HepG2 (cell line): ENCODE data around the gene FAM219A. TPM values are rescaled to one million over a fixed set of nuclear protein-coding genes. Genes with fewer than 3 reads are reported as not detected.

ENCODE experiments used
- EP300 ChIP-seq, 3 experiments: sonication (generic) in 1 of 3; formaldehyde crosslinking in 1 of 3; IDR thresholded peaks; 2 replicates each; pipeline versions ENCODE4 v1.5.1 to v1.6.1; 2011 to 2020; ENCODE audit warnings: low read depth in 2 of 3, low read length in 2 of 3, borderline replicate concordance in 1 of 3, improper control_type of control experiment in 1 of 3, mild to moderate bottlenecking in 1 of 3, missing genetic modification reagents in 1 of 3, moderate library complexity in 1 of 3
- GATAD2A ChIP-seq: IDR thresholded peaks from 2 replicates; pipeline ENCODE4 v1.6.1; 2016
- HCFC1 ChIP-seq: fragments of 150-350 bp; IDR thresholded peaks from 2 replicates; pipeline ENCODE4 v1.6.1; 2014; ENCODE audit warnings: low read depth, low read length
- HOXA3 ChIP-seq: sonication (generic); formaldehyde crosslinking; IDR thresholded peaks from 2 replicates; pipeline ENCODE4 v1.5.0; 2020; ENCODE audit warnings: missing genetic modification reagents
- MED1 ChIP-seq: sonication (generic); formaldehyde crosslinking; IDR thresholded peaks from 2 replicates; pipeline ENCODE4 v1.4.0; 2020; ENCODE audit warnings: missing genetic modification reagents
- MYC ChIP-seq: sonication (generic); formaldehyde crosslinking; IDR thresholded peaks from 2 replicates; pipeline ENCODE4 v1.9.0; 2021; ENCODE audit warnings: missing genetic modification reagents, borderline replicate concordance
- POLR2G ChIP-seq: fragments of 200-400 bp; formaldehyde crosslinking; IDR thresholded peaks from 2 replicates; pipeline ENCODE4 v1.6.1; 2018; ENCODE audit warnings: mild to moderate bottlenecking, low read depth, low read length, moderate library complexity
- SP1 ChIP-seq, 2 experiments: fragments of 450-650 bp in 1 of 2; sonication (generic) in 1 of 2; formaldehyde crosslinking in 1 of 2; IDR thresholded peaks; 2 replicates each; pipeline versions ENCODE4 v1.4.0 to v1.6.1; 2016 to 2020; ENCODE audit warnings: missing genetic modification reagents in 1 of 2
- STAG1 ChIP-seq: sonication (generic); formaldehyde crosslinking; IDR thresholded peaks from 2 replicates; pipeline ENCODE4 v1.4.0; 2020; ENCODE audit warnings: missing genetic modification reagents
- ZBTB42 ChIP-seq: sonication (generic); formaldehyde crosslinking; IDR thresholded peaks from 2 replicates; pipeline ENCODE4 v1.5.0; 2020; ENCODE audit warnings: mild to moderate bottlenecking, missing genetic modification reagents
- ZNF331 ChIP-seq: sonication (generic); formaldehyde crosslinking; IDR thresholded peaks from 2 replicates; pipeline ENCODE4 v1.4.0; 2020; ENCODE audit warnings: missing genetic modification reagents
- ZNF33B ChIP-seq: sonication (generic); formaldehyde crosslinking; IDR thresholded peaks from 2 replicates; pipeline ENCODE4 v1.5.1; 2020; ENCODE audit warnings: mild to moderate bottlenecking, missing genetic modification reagents
- ZNF460 ChIP-seq: sonication (generic); formaldehyde crosslinking; IDR thresholded peaks from 2 replicates; pipeline ENCODE4 v1.5.1; 2020; ENCODE audit warnings: missing genetic modification reagents, mild to moderate bottlenecking, borderline replicate concordance
- ZNF570 ChIP-seq: sonication (generic); formaldehyde crosslinking; IDR thresholded peaks from 2 replicates; pipeline ENCODE4 v1.4.0; 2020; ENCODE audit warnings: mild to moderate bottlenecking, missing genetic modification reagents, borderline replicate concordance
- ZNF614 ChIP-seq: IDR thresholded peaks from 2 replicates; pipeline ENCODE4 v1.6.1; 2018; ENCODE audit warnings: missing biosample characterization, missing genetic modification reagents, inconsistent platforms, borderline replicate concordance
- ZSCAN21 ChIP-seq: sonication (generic); formaldehyde crosslinking; IDR thresholded peaks from 2 replicates; pipeline ENCODE4 v1.8.0; 2022; ENCODE audit warnings: mild to moderate bottlenecking, missing genetic modification reagents, moderate library complexity, borderline replicate concordance
- polyA plus RNA-seq, 8 experiments: library from polyadenylated mRNA; depleted of rRNA in 3 of 8; stranded (reverse) in 7 of 8; unstranded in 1 of 8; fragments of >200 nt; fragmentation: Illumina TruSeq in 4 of 8; extraction: Trizol in 4 of 8; gene quantifications; 2 replicates each; pipeline versions ENCODE4 v1.2.1 to v1.2.3, GENCODE V29; 2011 to 2016; ENCODE audit warnings: low read depth in 4 of 8, missing spikeins in 1 of 8, mixed read lengths in 1 of 8; ENCODE audit not compliant: insufficient read depth in 1 of 8
- total RNA-seq, 5 experiments: library from RNA; depleted of rRNA; stranded (reverse); fragments of >200 nt; fragmentation: Illumina TruSeq; extraction: Trizol; gene quantifications; 2 replicates each; pipeline ENCODE4 v1.2.3, GENCODE V29; 2016; ENCODE audit warnings: low read depth in 1 of 5
- TF ChIP-seq, protein P1 (sequence below): sonication (generic); formaldehyde crosslinking; IDR thresholded peaks from 2 replicates; pipeline ENCODE4 v1.4.0; 2020; ENCODE audit warnings: low read depth, missing genetic modification reagents
- TF ChIP-seq, protein P2 (sequence below): sonication (generic); formaldehyde crosslinking; IDR thresholded peaks from 2 replicates; pipeline ENCODE4 v1.4.0; 2020; ENCODE audit warnings: missing genetic modification reagents
- TF ChIP-seq, protein P3 (sequence below): sonication (generic); formaldehyde crosslinking; IDR thresholded peaks from 2 replicates; pipeline ENCODE4 v1.8.1; 2023; ENCODE audit warnings: missing genetic modification reagents, inconsistent platforms, borderline replicate concordance
- TF ChIP-seq, protein P4 (sequence below): sonication (generic); formaldehyde crosslinking; IDR thresholded peaks from 2 replicates; pipeline ENCODE4 v1.8.0; 2022; ENCODE audit warnings: mild to moderate bottlenecking, missing genetic modification reagents, borderline replicate concordance

Gene FAM219A
- total and polyA plus RNA-seq, 2 of the 13 experiments (the other 11 are each of a cell fraction or from before 2014, with no cell fraction given): 3.9 to 6.4 TPM

DNA sequence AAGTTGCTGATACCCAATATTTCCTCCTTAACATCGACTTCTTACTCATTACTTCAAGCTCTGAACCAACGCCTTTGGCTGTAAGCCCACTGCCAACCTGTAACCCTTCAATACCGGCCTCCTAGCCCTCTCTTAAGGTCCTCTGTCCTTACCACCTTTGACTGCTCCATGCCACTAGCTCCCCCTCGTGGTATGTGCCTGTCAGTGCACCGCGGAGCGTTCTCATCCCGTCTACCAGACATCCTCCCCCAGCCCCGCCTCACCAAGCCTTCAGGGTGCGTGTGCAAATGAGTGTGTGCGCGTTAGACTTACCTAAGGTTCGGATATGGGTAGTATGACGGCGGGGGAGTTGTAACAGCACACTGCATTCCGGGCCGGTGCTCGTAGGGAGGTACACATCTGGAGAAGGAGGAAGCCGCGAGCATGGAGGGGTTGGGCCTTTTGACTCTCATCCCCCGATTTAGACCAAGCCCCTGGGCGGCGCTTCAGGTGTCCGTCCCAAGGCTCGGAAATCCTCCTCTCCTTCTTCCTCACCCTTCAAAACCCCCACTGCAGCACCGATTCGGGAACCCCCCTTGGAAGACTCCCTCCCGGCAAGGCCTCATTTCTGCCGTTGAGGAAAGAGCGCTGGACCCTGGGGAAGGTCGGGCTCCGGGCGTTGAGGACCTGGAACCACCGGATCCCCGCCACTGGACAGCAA, 78.9 kb downstream of the FAM219A start (continued):
- 0 out of 2 replicates have a peak, but pooled peaks have one; percentile 29 for TF ChIP-seq ZNF331 (CRISPR knock-in tag)
- TF ChIP-seq ZNF460 (CRISPR knock-in tag): no peak
- TF ChIP-seq MED1 (CRISPR knock-in tag): peak; percentile 37; the same call in 1 of the 2 replicates
- TF ChIP-seq GATAD2A (CRISPR knock-in tag): peak; percentile 68
- TF ChIP-seq, protein P1, sequence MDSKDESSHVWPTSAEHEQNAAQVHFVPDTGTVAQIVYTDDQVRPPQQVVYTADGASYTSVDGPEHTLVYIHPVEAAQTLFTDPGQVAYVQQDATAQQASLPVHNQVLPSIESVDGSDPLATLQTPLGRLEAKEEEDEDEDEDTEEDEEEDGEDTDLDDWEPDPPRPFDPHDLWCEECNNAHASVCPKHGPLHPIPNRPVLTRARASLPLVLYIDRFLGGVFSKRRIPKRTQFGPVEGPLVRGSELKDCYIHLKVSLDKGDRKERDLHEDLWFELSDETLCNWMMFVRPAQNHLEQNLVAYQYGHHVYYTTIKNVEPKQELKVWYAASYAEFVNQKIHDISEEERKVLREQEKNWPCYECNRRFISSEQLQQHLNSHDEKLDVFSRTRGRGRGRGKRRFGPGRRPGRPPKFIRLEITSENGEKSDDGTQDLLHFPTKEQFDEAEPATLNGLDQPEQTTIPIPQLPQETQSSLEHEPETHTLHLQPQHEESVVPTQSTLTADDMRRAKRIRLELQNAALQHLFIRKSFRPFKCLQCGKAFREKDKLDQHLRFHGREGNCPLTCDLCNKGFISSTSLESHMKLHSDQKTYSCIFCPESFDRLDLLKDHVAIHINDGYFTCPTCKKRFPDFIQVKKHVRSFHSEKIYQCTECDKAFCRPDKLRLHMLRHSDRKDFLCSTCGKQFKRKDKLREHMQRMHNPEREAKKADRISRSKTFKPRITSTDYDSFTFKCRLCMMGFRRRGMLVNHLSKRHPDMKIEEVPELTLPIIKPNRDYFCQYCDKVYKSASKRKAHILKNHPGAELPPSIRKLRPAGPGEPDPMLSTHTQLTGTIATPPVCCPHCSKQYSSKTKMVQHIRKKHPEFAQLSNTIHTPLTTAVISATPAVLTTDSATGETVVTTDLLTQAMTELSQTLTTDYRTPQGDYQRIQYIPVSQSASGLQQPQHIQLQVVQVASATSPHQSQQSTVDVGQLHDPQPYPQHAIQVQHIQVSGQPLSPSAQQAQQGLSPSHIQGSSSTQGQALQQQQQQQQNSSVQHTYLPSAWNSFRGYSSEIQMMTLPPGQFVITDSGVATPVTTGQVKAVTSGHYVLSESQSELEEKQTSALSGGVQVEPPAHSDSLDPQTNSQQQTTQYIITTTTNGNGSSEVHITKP: peak; percentile 36; the same call in 1 of the 2 replicates
- TF ChIP-seq SP1 (IDR thresholded peaks at IDR 0.05): no peak
- TF ChIP-seq SP1 (CRISPR knock-in tag; IDR thresholded peaks at IDR 0.05): peak; percentile 33; the same call in 1 of the 2 replicates
- no peak for TF ChIP-seq ZBTB42 (CRISPR knock-in tag)
- TF ChIP-seq, protein P2, sequence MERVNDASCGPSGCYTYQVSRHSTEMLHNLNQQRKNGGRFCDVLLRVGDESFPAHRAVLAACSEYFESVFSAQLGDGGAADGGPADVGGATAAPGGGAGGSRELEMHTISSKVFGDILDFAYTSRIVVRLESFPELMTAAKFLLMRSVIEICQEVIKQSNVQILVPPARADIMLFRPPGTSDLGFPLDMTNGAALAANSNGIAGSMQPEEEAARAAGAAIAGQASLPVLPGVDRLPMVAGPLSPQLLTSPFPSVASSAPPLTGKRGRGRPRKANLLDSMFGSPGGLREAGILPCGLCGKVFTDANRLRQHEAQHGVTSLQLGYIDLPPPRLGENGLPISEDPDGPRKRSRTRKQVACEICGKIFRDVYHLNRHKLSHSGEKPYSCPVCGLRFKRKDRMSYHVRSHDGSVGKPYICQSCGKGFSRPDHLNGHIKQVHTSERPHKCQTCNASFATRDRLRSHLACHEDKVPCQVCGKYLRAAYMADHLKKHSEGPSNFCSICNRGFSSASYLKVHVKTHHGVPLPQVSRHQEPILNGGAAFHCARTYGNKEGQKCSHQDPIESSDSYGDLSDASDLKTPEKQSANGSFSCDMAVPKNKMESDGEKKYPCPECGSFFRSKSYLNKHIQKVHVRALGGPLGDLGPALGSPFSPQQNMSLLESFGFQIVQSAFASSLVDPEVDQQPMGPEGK (CRISPR knock-in tag): peak; percentile 49
- TF ChIP-seq ZNF570: no peak
- TF ChIP-seq HCFC1: peak; percentile 18; the same call in 1 of the 2 replicates
- TF ChIP-seq, protein P3, sequence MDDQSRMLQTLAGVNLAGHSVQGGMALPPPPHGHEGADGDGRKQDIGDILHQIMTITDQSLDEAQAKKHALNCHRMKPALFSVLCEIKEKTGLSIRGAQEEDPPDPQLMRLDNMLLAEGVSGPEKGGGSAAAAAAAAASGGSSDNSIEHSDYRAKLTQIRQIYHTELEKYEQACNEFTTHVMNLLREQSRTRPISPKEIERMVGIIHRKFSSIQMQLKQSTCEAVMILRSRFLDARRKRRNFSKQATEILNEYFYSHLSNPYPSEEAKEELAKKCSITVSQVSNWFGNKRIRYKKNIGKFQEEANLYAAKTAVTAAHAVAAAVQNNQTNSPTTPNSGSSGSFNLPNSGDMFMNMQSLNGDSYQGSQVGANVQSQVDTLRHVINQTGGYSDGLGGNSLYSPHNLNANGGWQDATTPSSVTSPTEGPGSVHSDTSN (CRISPR knock-in tag): no peak
- TF ChIP-seq POLR2G: peak; percentile 26
- peak; percentile 33; the same call in 1 of the 2 replicates for TF ChIP-seq HOXA3 (CRISPR knock-in tag)
- TF ChIP-seq MYC (CRISPR knock-in tag): 0 out of 2 replicates have a peak, but pooled peaks have one; percentile 15
- TF ChIP-seq STAG1 (CRISPR knock-in tag): peak; percentile 99
- TF ChIP-seq, protein P4, sequence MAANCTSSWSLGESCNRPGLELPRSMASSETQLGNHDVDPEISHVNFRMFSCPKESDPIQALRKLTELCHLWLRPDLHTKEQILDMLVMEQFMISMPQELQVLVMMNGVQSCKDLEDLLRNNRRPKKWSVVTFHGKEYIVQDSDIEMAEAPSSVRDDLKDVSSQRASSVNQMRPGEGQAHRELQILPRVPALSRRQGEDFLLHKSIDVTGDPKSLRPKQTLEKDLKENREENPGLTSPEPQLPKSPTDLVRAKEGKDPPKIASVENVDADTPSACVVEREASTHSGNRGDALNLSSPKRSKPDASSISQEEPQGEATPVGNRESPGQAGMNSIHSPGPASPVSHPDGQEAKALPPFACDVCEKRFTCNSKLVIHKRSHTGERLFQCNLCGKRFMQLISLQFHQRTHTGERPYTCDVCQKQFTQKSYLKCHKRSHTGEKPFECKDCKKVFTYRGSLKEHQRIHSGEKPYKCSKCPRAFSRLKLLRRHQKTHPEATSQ (CRISPR knock-in tag): peak; percentile 20; the same call in 1 of the 2 replicates
- no peak; the same call in 1 of the 2 replicates for TF ChIP-seq ZSCAN21 (CRISPR knock-in tag)
- peak; percentile 53; the same call in 1 of the 2 replicates for TF ChIP-seq ZNF614 (CRISPR knock-in tag)
- no peak for TF ChIP-seq EP300 (IDR thresholded peaks at IDR 0.05; ENCODE audit: low read depth in 2 of 2, low read length in 2 of 2)
- 0 out of 2 replicates have a peak, but pooled peaks have one; percentile 13 for TF ChIP-seq EP300 (CRISPR knock-in tag; IDR thresholded peaks at IDR 0.05; ENCODE audit: borderline replicate concordance)
- 0 out of 2 replicates have a peak, but pooled peaks have one; percentile 2 for TF ChIP-seq ZNF33B (CRISPR knock-in tag)
